ENCODE results near the gene ANGPTL5. TPM values are rescaled to one million over a fixed set of nuclear protein-coding genes. Genes with fewer than 3 reads are reported as not detected.

ANGPTL5 gene
- total RNA-seq, 2 experiments from 2014 or later, result not detected

Other genes with a start within 250 kb of the ANGPTL5 start
- 1 to 10 TPM in 1 of 2 experiments, under 1 TPM in 1; 0.63 to 1.8 TPM for gene CEP126, start 1.5 kb downstream of the ANGPTL5 start, total RNA-seq
- gene CFAP300, start 130.9 kb upstream of the ANGPTL5 start, total RNA-seq, result not detected
- gene YAP1, start 193.9 kb upstream of the ANGPTL5 start, total RNA-seq, result under 1 TPM in 1 of 2 experiments, not detected in 1; 0.09 TPM

Data from activated CD8-positive, alpha-beta memory T cell treated with anti-CD3 and anti-CD28 coated beads, Interleukin-2, amount 10 ng/mL, durations not matched to agents 7 days and 5 days (primary cell).